Endothelial cell of umbilical vein (primary cell): ENCODE measurements around the gene GABBR2. TPM values are rescaled to one million over a fixed set of nuclear protein-coding genes. Genes with fewer than 3 reads are reported as not detected.

Source experiments
- BruUV-seq: library from RNA; stranded (reverse); fragments of 400-500 nt; replicated peaks from 2 replicates; lab custom pipeline; 2021; lab: Mats Ljungman, UMichigan
- CTCF ChIA-PET: fragments of 300-600, 350-600 bp; sonication (Branson Sonifier 250); formaldehyde crosslinking; loops from one replicate; lab custom pipeline; 2021; ENCODE audit warnings: antibody characterized with exemption, inconsistent platforms; lab: Charles Lee
- POLR2A ChIA-PET: fragments of 300-600, 350-600 bp; sonication (Branson Sonifier 250); formaldehyde crosslinking; loops from one replicate; lab custom pipeline; 2021; ENCODE audit warnings: antibody characterized with exemption, inconsistent platforms; lab: Charles Lee
- DNase-seq: peaks from one replicate; pipeline ENCODE4 v3.0.0-alpha.2; 2011; ENCODE audit warnings: low read depth, low spot score
- FAIRE-seq: peaks from 2 replicates; lab custom pipeline; 2011; peaks lifted over from hg19 to GRCh38; lab: Jason Lieb, UNC
- H2AFZ ChIP-seq: 2 replicates; pipeline ENCODE4 v1.6.0; 2012; ENCODE audit warnings: low read depth, low read length, control low read depth, inconsistent platforms
- H3K27ac ChIP-seq: 2 replicates; pipeline ENCODE4 v1.5.1; 2011; ENCODE audit warnings: low read depth, mild to moderate bottlenecking, control low read depth, low read length, moderate library complexity; ENCODE audit not compliant: insufficient read depth
- H3K27me3 ChIP-seq, 2 experiments: 2 replicates each; pipeline versions ENCODE4 v1.6.0 to v1.6.1; 2011; ENCODE audit warnings: low read length in 2 of 2, mixed read lengths in 1 of 2; ENCODE audit not compliant: control insufficient read depth in 2 of 2, insufficient read depth in 2 of 2
- H3K36me3 ChIP-seq, 2 experiments: 2 replicates in 1 of 2; 3 replicates in 1 of 2; pipeline ENCODE4 v1.5.1; 2011; ENCODE audit warnings: low read length in 2 of 2, mild to moderate bottlenecking in 1 of 2, moderate library complexity in 1 of 2; ENCODE audit not compliant: control insufficient read depth in 2 of 2, insufficient read depth in 2 of 2; ENCODE audit errors: extremely low read depth in 1 of 2
- H3K4me1 ChIP-seq: 3 replicates; pipeline ENCODE4 v1.5.1; 2011; ENCODE audit warnings: mild to moderate bottlenecking, low read length; ENCODE audit not compliant: control insufficient read depth, insufficient read depth; ENCODE audit errors: extremely low read depth
- H3K4me2 ChIP-seq: 2 replicates; pipeline ENCODE4 v1.6.1; 2011; ENCODE audit warnings: low read length, control low read depth, mixed read lengths; ENCODE audit not compliant: insufficient read depth
- H3K4me3 ChIP-seq, 3 experiments: fragments of 200-600 bp in 1 of 3; sonication (generic), shearing (Covaris generic) in 1 of 3; replicated peaks in 1 of 3; 2 replicates each; pipeline ENCODE4 v1.5.1; 2011 to 2016; ENCODE audit warnings: control low read depth in 3 of 3, low read length in 3 of 3, mild to moderate bottlenecking in 2 of 3, inconsistent platforms in 1 of 3, low read depth in 1 of 3, moderate library complexity in 1 of 3; ENCODE audit not compliant: insufficient read depth in 1 of 3
- H3K79me2 ChIP-seq: 2 replicates; pipeline ENCODE4 v1.6.0; 2012; ENCODE audit warnings: low read length, inconsistent platforms; ENCODE audit not compliant: control insufficient read depth, insufficient read depth
- H3K9ac ChIP-seq: replicated peaks from 2 replicates; pipeline ENCODE3; 2011; ENCODE audit warnings: low read length, control low read depth; ENCODE audit not compliant: insufficient read depth; ENCODE audit errors: extremely low read depth
- H3K9me1 ChIP-seq: replicated peaks from 3 replicates; pipeline ENCODE4 v1.6.0; 2011; ENCODE audit warnings: mild to moderate bottlenecking, low read length; ENCODE audit not compliant: control insufficient read depth, insufficient read depth; ENCODE audit errors: extremely low read depth
- H3K9me3 ChIP-seq: replicated peaks from 2 replicates; pipeline ENCODE4 v1.5.1; 2012; ENCODE audit warnings: low read length, inconsistent platforms; ENCODE audit not compliant: control insufficient read depth, insufficient read depth
- H4K20me1 ChIP-seq: replicated peaks from 2 replicates; pipeline ENCODE3; 2011; ENCODE audit warnings: mild to moderate bottlenecking, low read length; ENCODE audit not compliant: control insufficient read depth, insufficient read depth; ENCODE audit errors: extremely low read depth
- CTCF ChIP-seq, 2 donors: IDR thresholded peaks; 1 replicate in 1 of 2; 2 replicates in 1 of 2; pipeline ENCODE4 v1.5.1; 2011; ENCODE audit warnings: low read length in 2 of 2, mild to moderate bottlenecking in 2 of 2, moderate library complexity in 2 of 2, control low read depth in 1 of 2, inconsistent platforms in 1 of 2, low read depth in 1 of 2; ENCODE audit not compliant: insufficient read depth in 1 of 2; ENCODE audit errors: extremely low read depth in 1 of 2
- MYC ChIP-seq: IDR thresholded peaks from one replicate; pipeline ENCODE4 v1.6.1; 2011; ENCODE audit warnings: mild to moderate bottlenecking, low read depth, low read length
- POLR2AphosphoS5 ChIP-seq: IDR thresholded peaks from 2 replicates; pipeline ENCODE4 v1.6.1; 2012; ENCODE audit warnings: low read depth, mild to moderate bottlenecking, control low read depth, low read length, moderate library complexity; ENCODE audit not compliant: insufficient read depth
- dilution Hi-C: fragments of 300-500 bp; cut with MboI; formaldehyde crosslinking; loops from one replicate; pipeline ENCODE4 v1.15.0; 2019; ENCODE audit warnings: low sequenced_read_pairs; ENCODE audit not compliant: extremely low pct_ligation_motif_present
- intact Hi-C: fragments of 100-400 bp; cut with micrococcal nuclease; formaldehyde crosslinking; loops from one replicate; pipeline ENCODE4 v1.10.0; 2022
- polyA plus RNA-seq, 4 experiments: library from polyadenylated mRNA; depleted of rRNA in 3 of 4; stranded (reverse) in 3 of 4; unstranded in 1 of 4; fragments of >200 nt; gene quantifications; 2 replicates each; pipeline versions ENCODE4 v1.2.1 to v1.2.3, GENCODE V29; 2011 to 2012; ENCODE audit warnings: missing spikeins in 1 of 4
- total RNA-seq: library from RNA; stranded (reverse); gene quantifications from 2 replicates; pipeline ENCODE4 v1.2.3, GENCODE V29; 2021

The GABBR2 gene
- total and polyA plus RNA-seq, 2 donors (not counting 3 experiments of a cell fraction or from before 2014, with no cell fraction given): 1.1 to 9.2 TPM

GRCh38 chr9:98610711-98611110, 98.0 kb downstream of the GABBR2 start:
- BruUV-seq: TSS peak; percentile 23

More at GRCh38 chr9:98610711-98611110, 98.0 kb downstream of the GABBR2 start:
- TF ChIP-seq MYC: no peak
- TF ChIP-seq POLR2AphosphoS5: no peak
- no peak for TF ChIP-seq CTCF (IDR thresholded peaks at IDR 0.05; ENCODE audit: extremely low read depth in 1 of 2, insufficient read depth in 1 of 2, low read depth in 1 of 2, low read length in 2 of 2)
- dilution Hi-C loops (no loop called here), intact Hi-C loops (loop anchor here (1.0 to 5.0 kb wide), 2 partner anchors 11 to 97 kb away; partner anchors contain the start of gene GABBR2)
- peak; percentile 56 for DNase-seq
- H3K4me1 ChIP-seq: peaks cover 30% of the 10 kb centered on the region
- ChIA-PET CTCF (no interaction called here), POLR2A (no interaction called here)
- H4K20me1 ChIP-seq: no peaks in the 10 kb centered on the region
- peak; percentile 35 for FAIRE-seq
- H3K9ac ChIP-seq: no peak overlapping the region
- no peaks in the 10 kb centered on the region for H3K36me3 ChIP-seq
- H3K79me2 ChIP-seq: peaks cover 11% of the 10 kb centered on the region
- H3K27me3 ChIP-seq: no peaks in the 10 kb centered on the region
- no peak overlapping the region for H3K4me2 ChIP-seq
- H3K27ac ChIP-seq: peak overlapping the region; percentile 52
- H3K4me3 ChIP-seq: no peak overlapping the region
- H3K9me3 ChIP-seq: no peaks in the 10 kb centered on the region
- no peaks in the 10 kb centered on the region for H3K9me1 ChIP-seq
- H2AFZ ChIP-seq: peak overlapping the region; percentile 44
